ENCODE measurements around the gene RHBDF1. TPM values are rescaled to one million over a fixed set of nuclear protein-coding genes. Genes with fewer than 3 reads are reported as not detected.

The RHBDF1 gene
- polyA plus RNA-seq, 3 donors = 0.20 TPM; not detected in 2

- H3K9me3 ChIP-seq (replicated peaks in 1 of 2; ENCODE audit: control insufficient read depth in 1 of 2, insufficient read depth in 1 of 2, low read length in 2 of 2) = no peaks in the 10 kb centered on the region
- no peak for DNase-seq
- TF ChIP-seq, protein P1, sequence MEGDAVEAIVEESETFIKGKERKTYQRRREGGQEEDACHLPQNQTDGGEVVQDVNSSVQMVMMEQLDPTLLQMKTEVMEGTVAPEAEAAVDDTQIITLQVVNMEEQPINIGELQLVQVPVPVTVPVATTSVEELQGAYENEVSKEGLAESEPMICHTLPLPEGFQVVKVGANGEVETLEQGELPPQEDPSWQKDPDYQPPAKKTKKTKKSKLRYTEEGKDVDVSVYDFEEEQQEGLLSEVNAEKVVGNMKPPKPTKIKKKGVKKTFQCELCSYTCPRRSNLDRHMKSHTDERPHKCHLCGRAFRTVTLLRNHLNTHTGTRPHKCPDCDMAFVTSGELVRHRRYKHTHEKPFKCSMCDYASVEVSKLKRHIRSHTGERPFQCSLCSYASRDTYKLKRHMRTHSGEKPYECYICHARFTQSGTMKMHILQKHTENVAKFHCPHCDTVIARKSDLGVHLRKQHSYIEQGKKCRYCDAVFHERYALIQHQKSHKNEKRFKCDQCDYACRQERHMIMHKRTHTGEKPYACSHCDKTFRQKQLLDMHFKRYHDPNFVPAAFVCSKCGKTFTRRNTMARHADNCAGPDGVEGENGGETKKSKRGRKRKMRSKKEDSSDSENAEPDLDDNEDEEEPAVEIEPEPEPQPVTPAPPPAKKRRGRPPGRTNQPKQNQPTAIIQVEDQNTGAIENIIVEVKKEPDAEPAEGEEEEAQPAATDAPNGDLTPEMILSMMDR (IDR thresholded peaks at IDR 0.05) = no peak
- peak overlapping the region in 1 of 7 donors; percentile 1 for H3K27ac Mint-ChIP-seq
- peaks cover 0 to 5% (median 0%) of the 10 kb centered on the region in 3 donors for H3K27me3 Mint-ChIP-seq (ENCODE audit: low read depth in 3 of 3)
- intact Hi-C loops (cut with micrococcal nuclease) = no loop called here
- H3K27ac ChIP-seq (ENCODE audit: low read depth in 1 of 2, low read length in 2 of 2) = no peak overlapping the region
- H3K4me1 ChIP-seq (ENCODE audit: control insufficient read depth in 1 of 2, insufficient read depth in 2 of 2, low read length in 2 of 2) = no peaks in the 10 kb centered on the region
- H2AFZ ChIP-seq (ENCODE audit: insufficient read depth, low read depth, low read length, poor library complexity, severe bottlenecking) = no peak overlapping the region
- H3K27me3 ChIP-seq (ENCODE audit: control insufficient read depth in 2 of 2, insufficient read depth in 2 of 2, low read length in 2 of 2) = no peaks in the 10 kb centered on the region
- no peak overlapping the region for H3K4me3 ChIP-seq (replicated peaks in 1 of 3; ENCODE audit: low read depth in 2 of 3, low read length in 3 of 3)
- H3K36me3 ChIP-seq (replicated peaks in 1 of 2; ENCODE audit: control insufficient read depth in 1 of 2, insufficient read depth in 2 of 2, low read length in 2 of 2) = peaks cover 4 to 19% of the 10 kb centered on the region in 2 donors
- no peak overlapping the region for H3K4me2 ChIP-seq (replicated peaks; ENCODE audit: extremely low read depth, low read length, poor library complexity, severe bottlenecking)
- no peak overlapping the region for H3K9ac ChIP-seq (ENCODE audit: insufficient read depth, low read length, poor library complexity, severe bottlenecking)
- H3K9me3 Mint-ChIP-seq = peaks cover 0 to 2% (median 0%) of the 10 kb centered on the region in 7 donors
- H3K4me1 Mint-ChIP-seq = peaks cover 4% of the 10 kb centered on the region
- H4K20me1 ChIP-seq (ENCODE audit: insufficient read depth, low read length) = no peaks in the 10 kb centered on the region
- 95% methylated on average over 17 of the region's 19 CpGs for WGBS (ENCODE audit: insufficient coverage)
- peaks cover 45 to 56% of the 10 kb centered on the region in 2 donors for H3K36me3 Mint-ChIP-seq
- H3K4me3 Mint-ChIP-seq = no peak overlapping the region
- no peaks in the 10 kb centered on the region for H3K79me2 ChIP-seq (ENCODE audit: insufficient read depth, low read length)
Observed at GRCh38 chr16:102060-102855, 29.8 kb upstream of the RHBDF1 start.

- Histone ChIP-seq H3K27me3 (ENCODE audit: control insufficient read depth in 2 of 2, insufficient read depth in 2 of 2, low read length in 2 of 2) (no peaks in the 10 kb centered on the region), H3K9ac (ENCODE audit: insufficient read depth, low read length, poor library complexity, severe bottlenecking) (no peak overlapping the region), H3K4me1 (ENCODE audit: control insufficient read depth in 1 of 2, insufficient read depth in 2 of 2, low read length in 2 of 2) (no peaks in the 10 kb centered on the region), H2AFZ (ENCODE audit: insufficient read depth, low read depth, low read length, poor library complexity, severe bottlenecking) (no peak overlapping the region), H3K36me3 (replicated peaks in 1 of 2; ENCODE audit: control insufficient read depth in 1 of 2, insufficient read depth in 2 of 2, low read length in 2 of 2) (peaks cover 4 to 19% of the 10 kb centered on the region in 2 donors), H3K27ac (ENCODE audit: low read depth in 1 of 2, low read length in 2 of 2) (no peak overlapping the region), H3K4me2 (replicated peaks; ENCODE audit: extremely low read depth, low read length, poor library complexity, severe bottlenecking) (no peak overlapping the region), H3K79me2 (ENCODE audit: insufficient read depth, low read length) (no peaks in the 10 kb centered on the region), H4K20me1 (ENCODE audit: insufficient read depth, low read length) (no peaks in the 10 kb centered on the region), H3K4me3 (replicated peaks in 1 of 3; ENCODE audit: low read depth in 2 of 3, low read length in 3 of 3) (no peak overlapping the region), H3K9me3 (replicated peaks in 1 of 2; ENCODE audit: control insufficient read depth in 1 of 2, insufficient read depth in 1 of 2, low read length in 2 of 2) (no peaks in the 10 kb centered on the region)
- WGBS (ENCODE audit: insufficient coverage) = 90% methylated on average over 3 of the region's 6 CpGs
- Mint-ChIP-seq H3K4me3 (no peak overlapping the region), H3K4me1 (peaks cover 7% of the 10 kb centered on the region), H3K27me3 (ENCODE audit: low read depth in 3 of 3) (peaks cover 0 to 5% (median 0%) of the 10 kb centered on the region in 3 donors), H3K27ac (peak overlapping the region in 1 of 7 donors; percentile 54), H3K36me3 (peaks cover 44 to 54% of the 10 kb centered on the region in 2 donors), H3K9me3 (peaks cover 0 to 2% (median 0%) of the 10 kb centered on the region in 7 donors)
- intact Hi-C loops (cut with micrococcal nuclease) = no loop called here
- no peak for DNase-seq
- TF ChIP-seq, protein P1 (IDR thresholded peaks at IDR 0.05) = no peak
Observed at GRCh38 chr16:101586-101985, 29.2 kb upstream of the RHBDF1 start.
